Common myeloid progenitor, CD34-positive (primary cell): ENCODE measurements around the gene PHC2.

Experiments used
- CTCF ChIA-PET: fragments of 350-600 bp; sonication (Branson Sonifier 250); formaldehyde crosslinking; loops from one replicate; lab custom pipeline; 2021; ENCODE audit warnings: antibody characterized with exemption; lab: Charles Lee
- POLR2A ChIA-PET: fragments of 350-600 bp; sonication (Branson Sonifier 250); formaldehyde crosslinking; loops from one replicate; lab custom pipeline; 2021; ENCODE audit warnings: antibody characterized with exemption; lab: Charles Lee
- DNase-seq, 3 donors: peaks; one replicate each; pipeline versions ENCODE4 v3.0.0 to v3.0.0-alpha.2; 2013
- H3K27ac ChIP-seq, 2 experiments: 1 replicate in 1 of 2; 2 replicates in 1 of 2; pipeline ENCODE4 v1.7.0; 2013; ENCODE audit warnings: inconsistent platforms in 2 of 2, low read length in 2 of 2, mild to moderate bottlenecking in 2 of 2, low read depth in 1 of 2, moderate library complexity in 1 of 2; ENCODE audit not compliant: severe bottlenecking in 2 of 2, insufficient read depth in 1 of 2, poor library complexity in 1 of 2
- H3K27me3 ChIP-seq, 5 experiments: replicated peaks in 2 of 5; 1 replicate in 3 of 5; 2 replicates in 2 of 5; pipeline versions ENCODE4 v1.6.1 to v1.7.0; 2013; ENCODE audit warnings: low read length in 4 of 5, mild to moderate bottlenecking in 2 of 5, moderate library complexity in 2 of 5, inconsistent platforms in 1 of 5; ENCODE audit not compliant: insufficient read depth in 5 of 5, control insufficient read depth in 4 of 5
- H3K36me3 ChIP-seq, 4 experiments: 1 replicate in 2 of 4; 2 replicates in 2 of 4; pipeline versions ENCODE4 v1.6.1 to v1.7.0; 2013; ENCODE audit warnings: low read length in 3 of 4, control low read depth in 1 of 4, mild to moderate bottlenecking in 1 of 4; ENCODE audit not compliant: control insufficient read depth in 4 of 4, insufficient read depth in 4 of 4
- H3K4me1 ChIP-seq, 4 experiments: 1 replicate in 3 of 4; 2 replicates in 1 of 4; pipeline versions ENCODE4 v1.6.1 to v1.7.1; 2013; ENCODE audit warnings: low read length in 3 of 4, mild to moderate bottlenecking in 3 of 4, control low read depth in 1 of 4, inconsistent platforms in 1 of 4, moderate library complexity in 1 of 4; ENCODE audit not compliant: control insufficient read depth in 4 of 4, insufficient read depth in 4 of 4; ENCODE audit errors: control extremely low read depth in 1 of 4
- H3K4me3 ChIP-seq, 7 experiments: 1 replicate in 4 of 7; 2 replicates in 3 of 7; pipeline versions ENCODE4 v1.5.1 to v1.7.0; 2013; ENCODE audit warnings: mild to moderate bottlenecking in 7 of 7, low read length in 6 of 7, moderate library complexity in 6 of 7, inconsistent platforms in 2 of 7, low read depth in 2 of 7, control low read depth in 1 of 7; ENCODE audit not compliant: insufficient read depth in 4 of 7, control insufficient read depth in 1 of 7; ENCODE audit errors: extremely low read depth in 1 of 7
- H3K9me3 ChIP-seq, 5 experiments: 1 replicate in 4 of 5; 2 replicates in 1 of 5; pipeline versions ENCODE4 v1.6.1 to v1.7.1; 2013; ENCODE audit warnings: low read length in 4 of 5, mild to moderate bottlenecking in 2 of 5, inconsistent platforms in 1 of 5, low read depth in 1 of 5, moderate library complexity in 1 of 5; ENCODE audit not compliant: control insufficient read depth in 4 of 5, insufficient read depth in 2 of 5; ENCODE audit errors: control extremely low read depth in 1 of 5
- WGBS: methylation state at CpG from one replicate; pipeline ENCODE4 v1.1.5; 2013; ENCODE audit not compliant: insufficient coverage; 5-methylcytosine and 5-hydroxymethylcytosine counted together

The PHC2 gene

GRCh38 chr1:33287317-33287716, 143.6 kb downstream of the PHC2 start:
- Histone ChIP-seq H3K36me3 (peaks cover 8 to 54% (median 32%) of the 10 kb centered on the region in 4 experiments), H3K27ac (no peak overlapping the region), H3K9me3 (peaks cover 0 to 3% (median 0%) of the 10 kb centered on the region in 5 experiments), H3K4me1 (no peaks in the 10 kb centered on the region), H3K27me3 (no peaks in the 10 kb centered on the region), H3K4me3 (no peak overlapping the region)
- ChIA-PET CTCF (no interaction called here), POLR2A (no interaction called here)
- 80% methylated on average over 1 of the region's 2 CpGs for WGBS
- DNase-seq = no peak

GRCh38 chr1:33286451-33287185, 144.3 kb downstream of the PHC2 start:
- H3K4me3 ChIP-seq = no peak overlapping the region
- POLR2A ChIA-PET = no interaction called here
- no peak for DNase-seq
- H3K9me3 ChIP-seq = peaks cover 0 to 3% (median 0%) of the 10 kb centered on the region in 5 experiments
- no peaks in the 10 kb centered on the region for H3K4me1 ChIP-seq
- H3K27ac ChIP-seq = no peak overlapping the region
- no peaks in the 10 kb centered on the region for H3K27me3 ChIP-seq
- CTCF ChIA-PET = interaction anchor here (3.3 kb wide), 1 partner anchor 10 kb away, joined by 11 read pairs; no protein-coding TSS in a partner anchor
- 100% methylated on average over 6 of the region's 8 CpGs for WGBS
- peaks cover 15 to 60% (median 37%) of the 10 kb centered on the region in 4 experiments for H3K36me3 ChIP-seq

GRCh38 chr1:33284049-33284448, 146.8 kb downstream of the PHC2 start:
- 95% methylated on average over 5 of the region's 6 CpGs for WGBS
- Histone ChIP-seq H3K36me3 (peaks cover 22 to 74% (median 46%) of the 10 kb centered on the region in 4 experiments), H3K27me3 (no peaks in the 10 kb centered on the region), H3K9me3 (no peaks in the 10 kb centered on the region), H3K27ac (no peak overlapping the region), H3K4me3 (no peak overlapping the region), H3K4me1 (no peaks in the 10 kb centered on the region)
- no peak for DNase-seq
- ChIA-PET CTCF (interaction anchor here (3.3 kb wide), 1 partner anchor 12 kb away, joined by 11 read pairs; no protein-coding TSS in a partner anchor), POLR2A (no interaction called here)

- ChIA-PET CTCF (interaction anchor here (0.9 to 1.6 kb wide), 3 partner anchors 13 to 188 kb away, joined by 3 to 11 read pairs (median 3); no protein-coding TSS in a partner anchor), POLR2A (no interaction called here)
- H3K36me3 ChIP-seq = peaks cover 24 to 74% (median 47%) of the 10 kb centered on the region in 4 experiments
- WGBS = 100% methylated on average over 3 of the region's 3 CpGs
- H3K27ac ChIP-seq = no peak overlapping the region
- no peak for DNase-seq
- no peaks in the 10 kb centered on the region for H3K4me1 ChIP-seq
- H3K4me3 ChIP-seq = no peak overlapping the region
- no peaks in the 10 kb centered on the region for H3K9me3 ChIP-seq
- no peaks in the 10 kb centered on the region for H3K27me3 ChIP-seq
Measured at GRCh38 chr1:33282791-33283190, 148.1 kb downstream of the PHC2 start.

- CTCF ChIA-PET = interaction anchor here (1.6 kb wide), 1 partner anchor 14 kb away, joined by 11 read pairs; no protein-coding TSS in a partner anchor
- no peak for DNase-seq
- POLR2A ChIA-PET = no interaction called here
- Histone ChIP-seq H3K27ac (no peak overlapping the region), H3K9me3 (no peaks in the 10 kb centered on the region), H3K36me3 (peaks cover 29 to 78% (median 51%) of the 10 kb centered on the region in 4 experiments), H3K4me1 (no peaks in the 10 kb centered on the region), H3K27me3 (no peaks in the 10 kb centered on the region), H3K4me3 (no peak overlapping the region)
- 96% methylated on average over 17 of the region's 17 CpGs for WGBS
Measured at GRCh38 chr1:33281554-33282303, 149.2 kb downstream of the PHC2 start.

- WGBS = 98% methylated on average over 16 of the region's 29 CpGs
- Histone ChIP-seq H3K27ac (no peak overlapping the region), H3K9me3 (no peaks in the 10 kb centered on the region), H3K4me3 (no peak overlapping the region), H3K27me3 (no peaks in the 10 kb centered on the region), H3K36me3 (peaks cover 30 to 86% (median 53%) of the 10 kb centered on the region in 4 experiments), H3K4me1 (no peaks in the 10 kb centered on the region)
- ChIA-PET POLR2A (no interaction called here), CTCF (interaction anchor here (0.8 kb wide), 1 partner anchor 61 kb away, joined by 3 read pairs; no protein-coding TSS in a partner anchor)
- DNase-seq = no peak
Measured at GRCh38 chr1:33280091-33280661, 150.7 kb downstream of the PHC2 start.
